K562 (cell line): Measurements from ENCODE around the gene ARL16. TPM values are rescaled to one million over a fixed set of nuclear protein-coding genes. Genes with fewer than 3 reads are reported as not detected.
A peak's percentile ranks its signal among the peaks of the same experiment; 100 is the strongest.

Experiments used
- CBFA2T3 ChIP-seq: fragments of 450-650 bp; IDR thresholded peaks from 2 replicates; pipeline ENCODE4 v1.6.1; 2017
- CREB1 ChIP-seq, 2 experiments: sonication (generic) in 1 of 2; formaldehyde crosslinking in 1 of 2; IDR thresholded peaks; 2 replicates each; pipeline versions ENCODE4 v1.6.1 to v1.8.0; 2012 to 2022; ENCODE audit warnings: inconsistent platforms in 1 of 2, mild to moderate bottlenecking in 1 of 2, missing genetic modification reagents in 1 of 2, moderate library complexity in 1 of 2
- EHMT2 ChIP-seq: fragments of 450-650 bp; IDR thresholded peaks from 2 replicates; pipeline ENCODE4 v1.6.1; 2018; ENCODE audit warnings: antibody characterized with exemption
- HMG20A ChIP-seq: fragments of 450-650 bp; formaldehyde crosslinking; conservative IDR thresholded peaks from 2 replicates; pipeline ENCODE4 v1.4.0; 2020; ENCODE audit warnings: mild to moderate bottlenecking, mixed read lengths
- IFI16 ChIP-seq: fragments of 250-450 bp; sonication (Bioruptor Pico); IDR thresholded peaks from 2 replicates; pipeline ENCODE4 v2.1.2; 2022; ENCODE audit warnings: mild to moderate bottlenecking, inconsistent platforms
- KHSRP ChIP-seq: fragments of 450-650 bp; IDR thresholded peaks from 2 replicates; pipeline ENCODE4 v1.6.1; 2017
- KLF16 ChIP-seq: IDR thresholded peaks from 2 replicates; pipeline ENCODE4 v1.6.1; 2016; ENCODE audit warnings: antibody characterized with exemption
- MTF1 ChIP-seq: fragments of 250-450 bp; sonication (Bioruptor Pico); IDR thresholded peaks from 2 replicates; pipeline ENCODE4 v1.9.0; 2021; ENCODE audit warnings: moderate library complexity, mild to moderate bottlenecking, inconsistent platforms, borderline replicate concordance
- NCOA6 ChIP-seq: fragments of 450-650 bp; IDR thresholded peaks from 2 replicates; pipeline ENCODE4 v1.6.1; 2017; ENCODE audit warnings: mild to moderate bottlenecking
- NFATC3 ChIP-seq: fragments of 450-650 bp; IDR thresholded peaks from 2 replicates; pipeline ENCODE4 v1.6.1; 2017; ENCODE audit warnings: mild to moderate bottlenecking
- NFIX ChIP-seq: fragments of 250-450 bp; sonication (Bioruptor Pico); IDR thresholded peaks from 2 replicates; pipeline ENCODE4 v1.4.0; 2020; ENCODE audit warnings: low read depth, mild to moderate bottlenecking, moderate library complexity
- PHF8 ChIP-seq: fragments of 200-600 bp; sonication (generic); IDR thresholded peaks from 2 replicates; pipeline ENCODE4 v1.6.1; 2012; ENCODE audit warnings: mixed run types, mild to moderate bottlenecking, inconsistent platforms, low read length, moderate library complexity, borderline replicate concordance
- POLR2AphosphoS2 ChIP-seq: IDR thresholded peaks from 2 replicates; pipeline ENCODE4 v1.6.1; 2012; ENCODE audit warnings: low read length, improper control_type of control experiment
- TBL1XR1 ChIP-seq, 2 experiments: IDR thresholded peaks; 2 replicates each; pipeline ENCODE4 v1.6.1; 2012; ENCODE audit warnings: improper control_type of control experiment in 2 of 2, low read length in 2 of 2, mild to moderate bottlenecking in 1 of 2
- THRB ChIP-seq: fragments of 450-650 bp; formaldehyde crosslinking; conservative IDR thresholded peaks from 2 replicates; pipeline ENCODE4 v1.4.0; 2022; ENCODE audit warnings: mild to moderate bottlenecking, missing genetic modification characterization
- ZFPM2 ChIP-seq: fragments of 250-450 bp; sonication (Bioruptor Pico); IDR thresholded peaks from 2 replicates; pipeline ENCODE4 v1.5.1; 2022; ENCODE audit warnings: mild to moderate bottlenecking
- ZNF407 ChIP-seq: fragments of 450-650 bp; IDR thresholded peaks from 2 replicates; pipeline ENCODE4 v1.6.1; 2016; ENCODE audit warnings: low read depth
- ZNF740 ChIP-seq, 3 experiments: fragments of 200-800 bp in 1 of 3; sonication (Bioruptor generic) in 1 of 3; sonication (generic) in 1 of 3; formaldehyde crosslinking in 1 of 3; IDR thresholded peaks; 2 replicates each; pipeline versions ENCODE4 v1.6.1 to v1.8.0; 2016 to 2022; ENCODE audit warnings: mild to moderate bottlenecking in 2 of 3, missing compliant biosample characterization in 2 of 3, missing genetic modification characterization in 2 of 3, missing genetic modification reagents in 1 of 3
- polyA plus RNA-seq, 8 experiments: library from polyadenylated mRNA; depleted of rRNA in 4 of 8; stranded (reverse) in 5 of 8; unstranded in 3 of 8; fragments of >200 nt; fragmentation: Nextera tagmentation in 2 of 8; fragmentation: Illumina TruSeq in 1 of 8; extraction: Ambion mirVana in 2 of 8; extraction: Trizol in 1 of 8; gene quantifications; 2 replicates each; pipeline versions ENCODE4 v1.2.1 to v1.2.3, GENCODE V29; 2011 to 2014; ENCODE audit warnings: inconsistent platforms in 1 of 8, missing spikeins in 1 of 8
- total RNA-seq, 7 experiments: library from RNA; depleted of rRNA in 6 of 7; stranded (reverse); fragments of >200 nt in 6 of 7; fragmentation: Illumina TruSeq in 2 of 7; extraction: Trizol in 2 of 7; gene quantifications; 2 replicates each; pipeline versions ENCODE4 v1.2.1 to v1.2.3, GENCODE V29; 2011 to 2021; ENCODE audit warnings: low replicate concordance in 1 of 7

ARL16 gene
- total and polyA plus RNA-seq, 9 of the 15 experiments (the other 6 are each of a cell fraction or from before 2014, with no cell fraction given): 5.4 to 32.4 (median 22.6) TPM

- no peak for TF ChIP-seq ZNF407
- TF ChIP-seq THRB (CRISPR knock-in tag): no peak
- TF ChIP-seq KHSRP: no peak
- peak in 1 of 2 experiments; percentile 56; a peak in 1 of 4 replicates for TF ChIP-seq TBL1XR1 (IDR thresholded peaks at IDR 0.05; ENCODE audit: low read length in 2 of 2)
- TF ChIP-seq CREB1 (IDR thresholded peaks at IDR 0.05): no peak
- peak; percentile 22; the same call in 1 of the 2 replicates for TF ChIP-seq CREB1 (CRISPR knock-in tag; IDR thresholded peaks at IDR 0.05)
- TF ChIP-seq NFIX: no peak
- no peak for TF ChIP-seq ZNF740 (CRISPR knock-in tag; IDR thresholded peaks at IDR 0.05)
- no peak for TF ChIP-seq ZNF740 (tag; IDR thresholded peaks at IDR 0.05)
- no peak for TF ChIP-seq KLF16
- TF ChIP-seq PHF8: no peak
- TF ChIP-seq ZFPM2 (CRISPR knock-in tag): no peak
- TF ChIP-seq CBFA2T3: peak; percentile 53; the same call in 1 of the 2 replicates
- TF ChIP-seq EHMT2: no peak
- TF ChIP-seq NFATC3: no peak
- no peak for TF ChIP-seq MTF1 (CRISPR knock-in tag)
- TF ChIP-seq HMG20A: no peak
- no peak for TF ChIP-seq NCOA6
- TF ChIP-seq POLR2AphosphoS2: peak; percentile 72; the same call in 1 of the 2 replicates
- no peak for TF ChIP-seq IFI16
Measured at GRCh38 chr17:81722184-81723120, 38.9 kb upstream of the ARL16 start (continued).
